NAMALWA (cell line): ENCODE measurements around the gene EFCAB11.

ENCODE experiments used
- DNase-seq: peaks from one replicate; pipeline ENCODE4 v3.0.0-alpha.2; 2015; ENCODE audit warnings: low spot score

EFCAB11 gene

DNA sequence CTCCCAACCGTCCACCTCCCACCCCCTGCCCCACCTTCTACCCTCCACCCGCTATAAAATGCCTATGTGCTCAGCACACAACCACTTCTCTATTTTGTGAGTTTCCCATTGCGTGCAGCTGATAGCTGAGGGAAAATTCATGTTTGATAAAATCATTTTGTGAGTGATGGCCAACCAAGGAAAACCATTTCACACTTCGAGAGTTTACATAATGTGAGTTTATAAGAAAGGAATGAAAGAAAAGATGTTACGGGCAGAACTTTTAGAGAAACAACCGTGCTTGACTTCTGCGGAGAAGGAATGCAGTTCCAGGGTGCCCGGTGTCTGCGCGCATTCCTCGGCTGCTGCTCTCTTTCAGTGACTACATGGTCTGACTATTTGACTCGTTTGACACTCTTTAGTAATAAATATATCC, 140.9 kb downstream of the EFCAB11 start:
- no peak for DNase-seq

DNA sequence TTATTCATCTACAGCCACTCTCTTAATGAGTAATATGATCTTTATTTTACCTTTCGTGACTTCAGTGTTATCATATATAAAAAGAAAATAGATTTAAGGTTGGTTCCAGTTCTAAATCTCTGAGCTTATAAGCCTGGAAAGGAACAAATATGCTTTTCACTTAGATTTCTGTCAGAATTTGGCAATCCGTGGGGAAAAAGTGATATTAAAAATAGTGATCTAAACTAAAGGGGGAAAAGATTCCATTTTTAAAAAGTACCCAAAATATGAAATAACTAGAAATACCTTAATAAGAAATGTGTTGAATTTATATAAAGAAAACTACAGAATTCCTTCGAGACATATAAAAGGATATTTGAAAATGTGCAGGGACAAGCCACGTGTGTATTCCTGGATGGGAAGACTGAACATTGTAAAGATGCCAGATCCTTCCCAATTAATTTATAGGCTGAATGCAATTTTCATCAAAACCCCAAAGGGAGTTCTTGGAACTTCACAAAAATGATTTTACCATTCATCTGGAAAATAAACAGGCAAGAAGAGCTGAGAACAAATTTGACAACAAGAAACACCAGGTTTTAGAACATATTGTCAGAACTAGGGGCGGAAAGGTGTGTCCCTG, 142.5 kb downstream of the EFCAB11 start:
- DNase-seq: no peak

DNA sequence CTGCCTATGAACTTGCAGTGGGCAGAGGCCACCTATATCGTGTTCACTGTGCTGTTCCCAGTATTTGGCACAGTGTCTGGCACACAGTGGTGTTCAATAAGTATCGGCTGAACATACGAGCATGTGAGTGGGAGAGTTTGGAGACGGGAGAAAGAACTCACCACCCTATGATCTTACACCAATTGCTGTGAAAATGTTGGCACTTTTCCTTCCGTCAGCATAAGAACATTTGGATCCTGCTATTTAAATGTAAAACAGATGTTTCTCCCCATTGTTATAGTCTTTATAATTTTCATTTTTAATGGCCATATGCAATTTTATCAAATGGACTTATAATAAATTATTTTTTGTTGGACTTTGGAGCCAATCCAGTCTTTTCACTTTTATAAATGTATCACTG, 144.4 kb downstream of the EFCAB11 start:
- no peak for DNase-seq

DNA sequence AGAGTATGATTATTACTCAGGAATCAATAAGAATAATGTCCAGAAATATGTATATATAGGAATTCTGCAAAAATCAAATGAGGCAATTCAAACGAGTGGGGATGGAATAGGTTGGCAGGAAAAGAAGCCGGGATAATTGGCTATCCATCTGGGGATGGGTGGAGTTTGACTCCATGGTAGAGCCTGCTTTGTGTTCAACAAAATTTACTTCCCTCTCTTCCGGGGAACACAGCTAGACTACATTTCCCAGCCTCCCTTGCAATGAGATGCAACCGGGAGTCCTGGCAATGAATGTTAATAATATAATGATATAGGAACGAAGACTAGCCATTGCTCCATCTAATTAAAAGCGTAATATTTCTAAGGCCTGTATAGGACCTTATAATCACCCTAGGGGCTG, 146.6 kb downstream of the EFCAB11 start:
- DNase-seq: no peak

DNA sequence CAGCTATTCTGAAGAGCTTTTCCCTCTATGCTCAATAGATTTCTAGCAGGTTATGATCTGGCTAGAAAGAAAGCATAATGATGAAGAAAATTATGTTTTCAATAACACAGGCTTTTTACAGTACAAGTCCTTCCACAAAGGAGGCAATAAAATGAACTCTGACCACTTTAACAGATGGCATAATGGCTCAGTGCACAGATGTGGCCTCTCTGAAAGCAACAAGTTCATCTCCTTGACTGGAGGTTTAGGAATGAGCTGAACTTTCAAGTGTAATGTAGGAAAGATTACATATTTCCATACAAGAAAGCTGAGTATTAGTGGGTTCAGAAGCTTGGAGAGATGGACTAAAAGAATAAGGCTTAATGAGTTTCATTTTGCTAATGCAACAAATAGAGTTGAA, 147.4 kb downstream of the EFCAB11 start:
- DNase-seq: no peak

- no peak for DNase-seq
Measured at GRCh38 chr14:89806451-89806850, 148.1 kb downstream of the EFCAB11 start.

- no peak for DNase-seq
Measured at GRCh38 chr14:89805501-89805900, 149.0 kb downstream of the EFCAB11 start.

DNA sequence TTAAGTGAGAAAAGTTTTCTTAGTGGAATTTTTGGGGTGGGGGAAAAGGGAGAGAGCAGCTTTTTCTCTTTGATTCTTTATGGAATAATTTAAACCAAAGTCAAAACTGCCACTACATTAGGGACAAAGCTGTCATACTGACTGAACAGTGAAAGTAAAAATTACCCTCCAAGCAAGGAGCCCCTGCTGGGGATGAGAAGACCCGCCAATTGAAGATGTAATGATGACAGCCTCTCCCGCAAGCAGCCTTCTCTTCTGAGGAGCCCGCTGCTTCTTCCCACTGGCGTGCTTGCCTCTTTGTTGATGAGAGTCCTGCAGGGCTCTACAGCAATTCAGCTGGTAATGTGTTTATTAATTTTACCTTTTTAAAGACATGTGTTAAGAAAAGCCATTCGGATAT, 151.0 kb downstream of the EFCAB11 start:
- DNase-seq: no peak

DNA sequence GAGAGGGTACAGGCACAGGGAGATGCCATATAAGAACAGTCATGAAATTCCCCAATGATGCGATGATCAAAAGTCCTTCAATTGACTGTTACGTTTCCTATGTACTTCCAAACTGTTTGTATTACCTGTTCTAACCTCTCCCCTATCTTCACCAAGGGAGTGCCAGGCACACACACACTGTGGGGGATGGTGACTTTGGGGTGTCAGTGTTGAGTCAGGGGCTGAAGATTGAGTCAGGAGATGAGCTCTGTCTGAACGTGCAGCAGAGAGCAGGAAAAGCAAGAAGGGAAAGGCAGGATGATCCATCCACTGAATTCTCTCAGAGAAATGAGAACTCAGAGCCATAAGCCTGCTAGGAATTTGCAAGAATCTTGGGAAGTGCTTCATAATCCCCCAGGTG, 153.4 kb downstream of the EFCAB11 start:
- DNase-seq: no peak

- no peak for DNase-seq
Measured at GRCh38 chr14:89798212-89798773, 156.2 kb downstream of the EFCAB11 start.

GRCh38 chr14:89797148-89797547, 157.4 kb downstream of the EFCAB11 start:
- DNase-seq: no peak

DNA sequence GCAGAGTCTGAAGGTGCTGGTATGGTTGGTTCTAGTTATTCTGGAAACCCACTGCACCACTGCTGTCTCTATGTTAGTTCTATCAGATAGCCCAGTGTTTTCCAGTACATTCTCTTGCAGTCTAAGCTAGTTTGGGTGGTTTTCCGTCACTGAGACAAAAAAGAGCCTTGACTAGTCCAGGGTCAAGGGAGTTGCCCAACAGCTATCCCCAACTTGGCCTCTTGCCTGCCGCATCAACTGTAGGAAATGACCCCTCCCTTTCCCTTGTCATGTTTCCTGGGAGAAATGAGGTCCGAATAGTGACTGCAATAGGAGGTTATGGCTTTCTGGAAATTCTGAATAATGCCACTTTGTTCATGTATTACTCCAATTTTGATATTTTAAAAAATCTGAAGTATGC, 160.4 kb downstream of the EFCAB11 start:
- no peak for DNase-seq

GRCh38 chr14:89793367-89793716, 161.2 kb downstream of the EFCAB11 start:
- DNase-seq: no peak

GRCh38 chr14:89792489-89793366, 161.8 kb downstream of the EFCAB11 start:
- DNase-seq: no peak

GRCh38 chr14:89787525-89787924, 167.0 kb downstream of the EFCAB11 start:
- no peak for DNase-seq

DNA sequence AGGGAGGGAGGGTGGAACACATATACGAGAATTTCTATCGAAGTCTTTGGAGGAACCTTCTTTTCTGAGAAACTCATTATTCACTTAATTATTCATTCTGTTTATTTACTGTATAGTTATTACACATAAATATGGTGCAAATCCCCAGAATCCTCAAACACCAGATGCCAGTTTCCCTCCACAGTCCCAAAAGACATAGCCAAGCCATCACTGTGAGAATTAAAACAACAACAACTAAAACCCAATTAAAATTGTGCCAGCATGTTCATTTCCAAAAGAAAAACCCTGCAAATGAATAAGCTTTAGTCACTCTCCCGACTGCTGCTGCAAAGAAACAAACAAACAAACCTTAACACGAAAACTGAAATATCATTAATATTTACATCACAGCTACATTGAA, 173.5 kb downstream of the EFCAB11 start:
- no peak for DNase-seq

- DNase-seq: no peak
Measured at GRCh38 chr14:89779707-89780106, 174.8 kb downstream of the EFCAB11 start.

DNA sequence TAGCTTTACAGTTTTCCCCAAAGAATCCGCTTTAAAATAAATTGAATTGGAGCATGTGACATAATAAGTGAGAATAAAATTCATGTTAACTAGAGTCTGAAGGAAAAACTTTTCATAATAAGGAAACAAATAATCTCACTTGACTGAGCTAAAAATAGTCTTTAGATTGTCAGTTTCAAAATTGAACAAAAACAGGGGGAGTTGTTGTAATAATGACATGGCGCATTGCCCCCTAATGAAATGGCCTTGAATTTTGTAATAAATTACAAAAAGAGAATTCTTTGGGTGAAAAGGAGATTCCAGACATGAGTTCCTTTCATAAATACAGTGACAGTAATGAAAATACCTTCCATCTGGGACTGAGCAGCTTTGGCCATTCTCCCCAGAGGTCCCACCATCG, 178.6 kb downstream of the EFCAB11 start:
- DNase-seq: no peak

- DNase-seq: no peak
Measured at GRCh38 chr14:89775151-89775550, 179.4 kb downstream of the EFCAB11 start.

GRCh38 chr14:89773644-89774316, 180.8 kb downstream of the EFCAB11 start:
- DNase-seq: peak; percentile 22

DNA sequence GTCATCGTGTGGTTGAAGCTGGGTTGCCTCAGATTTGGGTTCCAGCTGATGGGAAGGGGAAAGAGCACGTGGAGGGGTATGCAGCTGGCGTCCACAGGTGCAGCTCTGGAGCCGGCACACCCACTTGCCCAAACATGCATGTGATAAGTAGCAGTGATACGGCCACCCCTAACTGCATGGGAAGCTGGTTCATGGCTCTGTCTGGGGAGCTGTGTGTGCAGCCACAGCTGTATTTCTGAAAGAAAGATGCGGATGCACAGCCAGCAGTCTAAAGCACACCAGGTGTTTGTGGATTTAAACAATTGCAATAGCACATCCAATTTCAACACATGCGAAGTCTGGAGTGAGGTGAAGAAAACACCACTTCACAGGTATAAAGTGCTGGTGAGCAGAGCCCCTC, 181.4 kb downstream of the EFCAB11 start:
- peak; percentile 6 for DNase-seq

GRCh38 chr14:89771251-89771650, 183.3 kb downstream of the EFCAB11 start:
- DNase-seq: no peak

GRCh38 chr14:89767861-89768268, 186.7 kb downstream of the EFCAB11 start:
- DNase-seq: peak; percentile 66
